HEK293 (cell line): ENCODE measurements around the gene AUH.

Experiments used
- GLIS1 ChIP-seq: fragments of 450-650 bp; formaldehyde crosslinking; IDR thresholded peaks from 2 replicates; pipeline ENCODE4 v1.5.1; 2016; ENCODE audit warnings: missing biosample characterization, missing genetic modification characterization
- KLF8 ChIP-seq: fragments of 450-650 bp; formaldehyde crosslinking; IDR thresholded peaks from 2 replicates; pipeline ENCODE4 v1.5.1; 2016; ENCODE audit warnings: missing biosample characterization, missing genetic modification characterization
- SCRT1 ChIP-seq: fragments of 450-650 bp; formaldehyde crosslinking; IDR thresholded peaks from 2 replicates; pipeline ENCODE4 v1.5.1; 2016; ENCODE audit warnings: missing biosample characterization, missing genetic modification characterization, borderline replicate concordance
- SETDB1 ChIP-seq: IDR thresholded peaks from one replicate; pipeline ENCODE4 v1.6.1; 2017; ENCODE audit warnings: mild to moderate bottlenecking, low read length, moderate library complexity, mixed read lengths; ENCODE audit not compliant: insufficient read length
- ZBTB7A ChIP-seq: fragments of 450-650 bp; formaldehyde crosslinking; IDR thresholded peaks from 2 replicates; pipeline ENCODE4 v1.5.1; 2016; ENCODE audit warnings: low read depth, missing biosample characterization, missing genetic modification characterization
- ZBTB8A ChIP-seq: fragments of 450-650 bp; formaldehyde crosslinking; IDR thresholded peaks from 2 replicates; pipeline ENCODE4 v1.5.1; 2016; ENCODE audit warnings: missing biosample characterization, missing genetic modification characterization
- ZIC2 ChIP-seq: fragments of 450-650 bp; formaldehyde crosslinking; IDR thresholded peaks from 2 replicates; pipeline ENCODE4 v1.5.1; 2016; ENCODE audit warnings: missing biosample characterization, missing genetic modification characterization
- ZNF138 ChIP-seq: fragments of 450-650 bp; formaldehyde crosslinking; IDR thresholded peaks from 2 replicates; pipeline ENCODE4 v1.5.1; 2016; ENCODE audit warnings: missing biosample characterization, missing genetic modification characterization, borderline replicate concordance
- ZNF146 ChIP-seq: fragments of 450-650 bp; formaldehyde crosslinking; IDR thresholded peaks from 2 replicates; pipeline ENCODE4 v1.5.1; 2016; ENCODE audit warnings: missing biosample characterization, missing genetic modification characterization
- ZNF23 ChIP-seq: fragments of 450-650 bp; formaldehyde crosslinking; IDR thresholded peaks from 2 replicates; pipeline ENCODE4 v1.5.1; 2016; ENCODE audit warnings: missing biosample characterization, missing genetic modification characterization, borderline replicate concordance
- ZNF24 ChIP-seq: fragments of 450-650 bp; formaldehyde crosslinking; IDR thresholded peaks from 2 replicates; pipeline ENCODE4 v1.5.1; 2016; ENCODE audit warnings: missing biosample characterization, missing genetic modification characterization
- ZNF354C ChIP-seq: fragments of 450-650 bp; formaldehyde crosslinking; IDR thresholded peaks from 2 replicates; pipeline ENCODE4 v1.5.1; 2016; ENCODE audit warnings: missing biosample characterization, missing genetic modification characterization, low read depth, borderline replicate concordance
- ZNF600 ChIP-seq: fragments of 450-650 bp; formaldehyde crosslinking; IDR thresholded peaks from 2 replicates; pipeline ENCODE4 v1.5.1; 2016; ENCODE audit warnings: missing biosample characterization, missing genetic modification characterization
- ZNF624 ChIP-seq: fragments of 450-650 bp; formaldehyde crosslinking; IDR thresholded peaks from 2 replicates; pipeline ENCODE4 v1.5.1; 2017; ENCODE audit warnings: missing biosample characterization, missing genetic modification characterization
- ZNF660 ChIP-seq: fragments of 450-650 bp; IDR thresholded peaks from 2 replicates; pipeline ENCODE4 v1.5.1; 2018; ENCODE audit warnings: missing biosample characterization, mild to moderate bottlenecking, missing genetic modification characterization
- ZSCAN16 ChIP-seq: fragments of 450-650 bp; formaldehyde crosslinking; IDR thresholded peaks from 2 replicates; pipeline ENCODE4 v1.5.1; 2016; ENCODE audit warnings: missing biosample characterization, missing genetic modification characterization
- ZSCAN23 ChIP-seq: fragments of 450-650 bp; formaldehyde crosslinking; IDR thresholded peaks from 2 replicates; pipeline ENCODE4 v1.5.1; 2016; ENCODE audit warnings: missing biosample characterization, missing genetic modification characterization
- ZXDB ChIP-seq: fragments of 450-650 bp; formaldehyde crosslinking; IDR thresholded peaks from 2 replicates; pipeline ENCODE4 v1.5.1; 2016; ENCODE audit warnings: missing biosample characterization, missing genetic modification characterization
- TF ChIP-seq, protein P1 (sequence below): fragments of 450-650 bp; formaldehyde crosslinking; IDR thresholded peaks from 2 replicates; pipeline ENCODE4 v1.5.1; 2016; ENCODE audit warnings: missing biosample characterization, missing genetic modification characterization
- TF ChIP-seq, protein P2 (sequence below): fragments of 450-650 bp; formaldehyde crosslinking; IDR thresholded peaks from 2 replicates; pipeline ENCODE4 v1.5.1; 2016; ENCODE audit warnings: missing biosample characterization, missing genetic modification characterization
- TF ChIP-seq, protein P3 (sequence below): fragments of 450-650 bp; formaldehyde crosslinking; optimal IDR thresholded peaks from 2 replicates; pipeline ENCODE3; 2016; ENCODE audit warnings: missing biosample characterization, mild to moderate bottlenecking, missing genetic modification characterization
- TF ChIP-seq, protein P4 (sequence below): fragments of 450-650 bp; formaldehyde crosslinking; IDR thresholded peaks from 2 replicates; pipeline ENCODE4 v1.5.1; 2016; ENCODE audit warnings: missing biosample characterization, missing genetic modification characterization, borderline replicate concordance
- TF ChIP-seq, protein P5 (sequence below): fragments of 450-650 bp; formaldehyde crosslinking; IDR thresholded peaks from 2 replicates; pipeline ENCODE4 v1.5.1; 2016; ENCODE audit warnings: missing biosample characterization, missing genetic modification characterization
- TF ChIP-seq, protein P6 (sequence below): fragments of 450-650 bp; formaldehyde crosslinking; IDR thresholded peaks from 2 replicates; pipeline ENCODE4 v1.5.1; 2016; ENCODE audit warnings: missing biosample characterization, missing genetic modification characterization

AUH gene

DNA sequence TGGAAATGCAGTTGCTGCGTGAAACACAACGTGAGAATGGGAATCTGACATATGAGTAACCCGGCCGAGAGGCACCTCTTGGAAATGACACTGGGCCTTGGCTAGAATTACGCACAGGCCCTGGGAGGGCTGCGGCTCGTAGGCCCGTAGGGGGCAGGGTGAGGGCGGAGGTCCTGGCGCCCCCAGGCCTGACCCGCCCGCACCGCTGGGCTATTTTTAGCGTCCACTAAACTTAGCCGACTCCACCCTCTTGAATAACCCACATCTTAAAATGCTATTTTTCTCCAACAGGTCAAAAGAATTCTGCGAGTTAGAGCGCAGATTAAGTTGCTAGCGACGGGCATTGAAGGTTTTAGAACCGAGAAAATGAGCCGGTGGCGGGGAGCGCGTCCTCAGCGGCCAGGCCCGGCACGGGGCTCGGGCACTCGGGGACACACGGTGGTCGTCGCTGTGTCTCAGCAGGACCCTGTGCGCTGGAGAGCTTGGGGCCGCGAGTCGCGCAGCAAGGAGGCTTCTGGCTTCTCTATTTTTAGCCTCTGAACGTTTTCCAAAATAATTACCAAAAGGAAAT, 168.5 kb downstream of the AUH start (continued):
- no peak for TF ChIP-seq SCRT1
- TF ChIP-seq GLIS1 = peak; percentile 87
- TF ChIP-seq, protein P1, sequence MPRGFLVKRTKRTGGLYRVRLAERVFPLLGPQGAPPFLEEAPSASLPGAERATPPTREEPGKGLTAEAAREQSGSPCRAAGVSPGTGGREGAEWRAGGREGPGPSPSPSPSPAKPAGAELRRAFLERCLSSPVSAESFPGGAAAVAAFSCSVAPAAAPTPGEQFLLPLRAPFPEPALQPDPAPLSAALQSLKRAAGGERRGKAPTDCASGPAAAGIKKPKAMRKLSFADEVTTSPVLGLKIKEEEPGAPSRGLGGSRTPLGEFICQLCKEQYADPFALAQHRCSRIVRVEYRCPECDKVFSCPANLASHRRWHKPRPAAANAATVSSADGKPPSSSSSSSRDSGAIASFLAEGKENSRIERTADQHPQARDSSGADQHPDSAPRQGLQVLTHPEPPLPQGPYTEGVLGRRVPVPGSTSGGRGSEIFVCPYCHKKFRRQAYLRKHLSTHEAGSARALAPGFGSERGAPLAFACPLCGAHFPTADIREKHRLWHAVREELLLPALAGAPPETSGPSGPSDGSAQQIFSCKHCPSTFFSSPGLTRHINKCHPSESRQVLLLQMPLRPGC (tag by site-specific recombination) = no peak
- TF ChIP-seq ZNF24 (tag by site-specific recombination) = no peak
- no peak for TF ChIP-seq SETDB1
- peak; percentile 70 for TF ChIP-seq ZIC2 (tag by site-specific recombination)
- TF ChIP-seq ZBTB7A = no peak
- TF ChIP-seq, protein P2, sequence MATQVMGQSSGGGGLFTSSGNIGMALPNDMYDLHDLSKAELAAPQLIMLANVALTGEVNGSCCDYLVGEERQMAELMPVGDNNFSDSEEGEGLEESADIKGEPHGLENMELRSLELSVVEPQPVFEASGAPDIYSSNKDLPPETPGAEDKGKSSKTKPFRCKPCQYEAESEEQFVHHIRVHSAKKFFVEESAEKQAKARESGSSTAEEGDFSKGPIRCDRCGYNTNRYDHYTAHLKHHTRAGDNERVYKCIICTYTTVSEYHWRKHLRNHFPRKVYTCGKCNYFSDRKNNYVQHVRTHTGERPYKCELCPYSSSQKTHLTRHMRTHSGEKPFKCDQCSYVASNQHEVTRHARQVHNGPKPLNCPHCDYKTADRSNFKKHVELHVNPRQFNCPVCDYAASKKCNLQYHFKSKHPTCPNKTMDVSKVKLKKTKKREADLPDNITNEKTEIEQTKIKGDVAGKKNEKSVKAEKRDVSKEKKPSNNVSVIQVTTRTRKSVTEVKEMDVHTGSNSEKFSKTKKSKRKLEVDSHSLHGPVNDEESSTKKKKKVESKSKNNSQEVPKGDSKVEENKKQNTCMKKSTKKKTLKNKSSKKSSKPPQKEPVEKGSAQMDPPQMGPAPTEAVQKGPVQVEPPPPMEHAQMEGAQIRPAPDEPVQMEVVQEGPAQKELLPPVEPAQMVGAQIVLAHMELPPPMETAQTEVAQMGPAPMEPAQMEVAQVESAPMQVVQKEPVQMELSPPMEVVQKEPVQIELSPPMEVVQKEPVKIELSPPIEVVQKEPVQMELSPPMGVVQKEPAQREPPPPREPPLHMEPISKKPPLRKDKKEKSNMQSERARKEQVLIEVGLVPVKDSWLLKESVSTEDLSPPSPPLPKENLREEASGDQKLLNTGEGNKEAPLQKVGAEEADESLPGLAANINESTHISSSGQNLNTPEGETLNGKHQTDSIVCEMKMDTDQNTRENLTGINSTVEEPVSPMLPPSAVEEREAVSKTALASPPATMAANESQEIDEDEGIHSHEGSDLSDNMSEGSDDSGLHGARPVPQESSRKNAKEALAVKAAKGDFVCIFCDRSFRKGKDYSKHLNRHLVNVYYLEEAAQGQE = no peak
- no peak for TF ChIP-seq ZNF23
- no peak for TF ChIP-seq ZSCAN16 (tag by site-specific recombination)
- TF ChIP-seq, protein P3, sequence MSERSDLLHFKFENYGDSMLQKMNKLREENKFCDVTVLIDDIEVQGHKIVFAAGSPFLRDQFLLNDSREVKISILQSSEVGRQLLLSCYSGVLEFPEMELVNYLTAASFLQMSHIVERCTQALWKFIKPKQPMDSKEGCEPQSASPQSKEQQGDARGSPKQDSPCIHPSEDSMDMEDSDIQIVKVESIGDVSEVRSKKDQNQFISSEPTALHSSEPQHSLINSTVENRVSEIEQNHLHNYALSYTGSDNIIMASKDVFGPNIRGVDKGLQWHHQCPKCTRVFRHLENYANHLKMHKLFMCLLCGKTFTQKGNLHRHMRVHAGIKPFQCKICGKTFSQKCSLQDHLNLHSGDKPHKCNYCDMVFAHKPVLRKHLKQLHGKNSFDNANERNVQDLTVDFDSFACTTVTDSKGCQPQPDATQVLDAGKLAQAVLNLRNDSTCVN (tag by site-specific recombination) = peak; percentile 66
- TF ChIP-seq, protein P4, sequence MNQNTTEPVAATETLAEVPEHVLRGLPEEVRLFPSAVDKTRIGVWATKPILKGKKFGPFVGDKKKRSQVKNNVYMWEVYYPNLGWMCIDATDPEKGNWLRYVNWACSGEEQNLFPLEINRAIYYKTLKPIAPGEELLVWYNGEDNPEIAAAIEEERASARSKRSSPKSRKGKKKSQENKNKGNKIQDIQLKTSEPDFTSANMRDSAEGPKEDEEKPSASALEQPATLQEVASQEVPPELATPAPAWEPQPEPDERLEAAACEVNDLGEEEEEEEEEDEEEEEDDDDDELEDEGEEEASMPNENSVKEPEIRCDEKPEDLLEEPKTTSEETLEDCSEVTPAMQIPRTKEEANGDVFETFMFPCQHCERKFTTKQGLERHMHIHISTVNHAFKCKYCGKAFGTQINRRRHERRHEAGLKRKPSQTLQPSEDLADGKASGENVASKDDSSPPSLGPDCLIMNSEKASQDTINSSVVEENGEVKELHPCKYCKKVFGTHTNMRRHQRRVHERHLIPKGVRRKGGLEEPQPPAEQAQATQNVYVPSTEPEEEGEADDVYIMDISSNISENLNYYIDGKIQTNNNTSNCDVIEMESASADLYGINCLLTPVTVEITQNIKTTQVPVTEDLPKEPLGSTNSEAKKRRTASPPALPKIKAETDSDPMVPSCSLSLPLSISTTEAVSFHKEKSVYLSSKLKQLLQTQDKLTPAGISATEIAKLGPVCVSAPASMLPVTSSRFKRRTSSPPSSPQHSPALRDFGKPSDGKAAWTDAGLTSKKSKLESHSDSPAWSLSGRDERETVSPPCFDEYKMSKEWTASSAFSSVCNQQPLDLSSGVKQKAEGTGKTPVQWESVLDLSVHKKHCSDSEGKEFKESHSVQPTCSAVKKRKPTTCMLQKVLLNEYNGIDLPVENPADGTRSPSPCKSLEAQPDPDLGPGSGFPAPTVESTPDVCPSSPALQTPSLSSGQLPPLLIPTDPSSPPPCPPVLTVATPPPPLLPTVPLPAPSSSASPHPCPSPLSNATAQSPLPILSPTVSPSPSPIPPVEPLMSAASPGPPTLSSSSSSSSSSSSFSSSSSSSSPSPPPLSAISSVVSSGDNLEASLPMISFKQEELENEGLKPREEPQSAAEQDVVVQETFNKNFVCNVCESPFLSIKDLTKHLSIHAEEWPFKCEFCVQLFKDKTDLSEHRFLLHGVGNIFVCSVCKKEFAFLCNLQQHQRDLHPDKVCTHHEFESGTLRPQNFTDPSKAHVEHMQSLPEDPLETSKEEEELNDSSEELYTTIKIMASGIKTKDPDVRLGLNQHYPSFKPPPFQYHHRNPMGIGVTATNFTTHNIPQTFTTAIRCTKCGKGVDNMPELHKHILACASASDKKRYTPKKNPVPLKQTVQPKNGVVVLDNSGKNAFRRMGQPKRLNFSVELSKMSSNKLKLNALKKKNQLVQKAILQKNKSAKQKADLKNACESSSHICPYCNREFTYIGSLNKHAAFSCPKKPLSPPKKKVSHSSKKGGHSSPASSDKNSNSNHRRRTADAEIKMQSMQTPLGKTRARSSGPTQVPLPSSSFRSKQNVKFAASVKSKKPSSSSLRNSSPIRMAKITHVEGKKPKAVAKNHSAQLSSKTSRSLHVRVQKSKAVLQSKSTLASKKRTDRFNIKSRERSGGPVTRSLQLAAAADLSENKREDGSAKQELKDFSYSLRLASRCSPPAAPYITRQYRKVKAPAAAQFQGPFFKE = no peak
- TF ChIP-seq ZNF354C (tag by site-specific recombination) = no peak
- no peak for TF ChIP-seq ZBTB8A
- no peak for TF ChIP-seq ZNF600
- TF ChIP-seq KLF8 (tag by site-specific recombination) = peak; percentile 22; the same call in 1 of the 2 replicates
- TF ChIP-seq ZSCAN23 = no peak
- no peak for TF ChIP-seq ZNF146 (tag by site-specific recombination)
- TF ChIP-seq ZNF660 (tag by site-specific recombination) = peak; percentile 72
- TF ChIP-seq, protein P5, sequence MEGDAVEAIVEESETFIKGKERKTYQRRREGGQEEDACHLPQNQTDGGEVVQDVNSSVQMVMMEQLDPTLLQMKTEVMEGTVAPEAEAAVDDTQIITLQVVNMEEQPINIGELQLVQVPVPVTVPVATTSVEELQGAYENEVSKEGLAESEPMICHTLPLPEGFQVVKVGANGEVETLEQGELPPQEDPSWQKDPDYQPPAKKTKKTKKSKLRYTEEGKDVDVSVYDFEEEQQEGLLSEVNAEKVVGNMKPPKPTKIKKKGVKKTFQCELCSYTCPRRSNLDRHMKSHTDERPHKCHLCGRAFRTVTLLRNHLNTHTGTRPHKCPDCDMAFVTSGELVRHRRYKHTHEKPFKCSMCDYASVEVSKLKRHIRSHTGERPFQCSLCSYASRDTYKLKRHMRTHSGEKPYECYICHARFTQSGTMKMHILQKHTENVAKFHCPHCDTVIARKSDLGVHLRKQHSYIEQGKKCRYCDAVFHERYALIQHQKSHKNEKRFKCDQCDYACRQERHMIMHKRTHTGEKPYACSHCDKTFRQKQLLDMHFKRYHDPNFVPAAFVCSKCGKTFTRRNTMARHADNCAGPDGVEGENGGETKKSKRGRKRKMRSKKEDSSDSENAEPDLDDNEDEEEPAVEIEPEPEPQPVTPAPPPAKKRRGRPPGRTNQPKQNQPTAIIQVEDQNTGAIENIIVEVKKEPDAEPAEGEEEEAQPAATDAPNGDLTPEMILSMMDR (tag by site-specific recombination) = no peak
- TF ChIP-seq, protein P6, sequence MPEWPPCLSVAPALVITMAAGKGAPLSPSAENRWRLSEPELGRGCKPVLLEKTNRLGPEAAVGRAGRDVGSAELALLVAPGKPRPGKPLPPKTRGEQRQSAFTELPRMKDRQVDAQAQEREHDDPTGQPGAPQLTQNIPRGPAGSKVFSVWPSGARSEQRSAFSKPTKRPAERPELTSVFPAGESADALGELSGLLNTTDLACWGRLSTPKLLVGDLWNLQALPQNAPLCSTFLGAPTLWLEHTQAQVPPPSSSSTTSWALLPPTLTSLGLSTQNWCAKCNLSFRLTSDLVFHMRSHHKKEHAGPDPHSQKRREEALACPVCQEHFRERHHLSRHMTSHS (tag by site-specific recombination) = no peak
- no peak for TF ChIP-seq ZXDB (tag by site-specific recombination)
- no peak for TF ChIP-seq ZNF138 (tag by site-specific recombination)
- TF ChIP-seq ZNF624 = no peak
